ENCODE results near the gene ANKRD10. TPM values are rescaled to one million over a fixed set of nuclear protein-coding genes. Genes with fewer than 3 reads are reported as not detected.
"Not testable (repeated sequence)": the region's sequence is repeated elsewhere in the genome, so short reads cannot be mapped to it uniquely, and the experiment has no call there.

Gene ANKRD10
- total RNA-seq, 4 donors from 2014 or later = 145 to 381 (median 164) TPM

DNA sequence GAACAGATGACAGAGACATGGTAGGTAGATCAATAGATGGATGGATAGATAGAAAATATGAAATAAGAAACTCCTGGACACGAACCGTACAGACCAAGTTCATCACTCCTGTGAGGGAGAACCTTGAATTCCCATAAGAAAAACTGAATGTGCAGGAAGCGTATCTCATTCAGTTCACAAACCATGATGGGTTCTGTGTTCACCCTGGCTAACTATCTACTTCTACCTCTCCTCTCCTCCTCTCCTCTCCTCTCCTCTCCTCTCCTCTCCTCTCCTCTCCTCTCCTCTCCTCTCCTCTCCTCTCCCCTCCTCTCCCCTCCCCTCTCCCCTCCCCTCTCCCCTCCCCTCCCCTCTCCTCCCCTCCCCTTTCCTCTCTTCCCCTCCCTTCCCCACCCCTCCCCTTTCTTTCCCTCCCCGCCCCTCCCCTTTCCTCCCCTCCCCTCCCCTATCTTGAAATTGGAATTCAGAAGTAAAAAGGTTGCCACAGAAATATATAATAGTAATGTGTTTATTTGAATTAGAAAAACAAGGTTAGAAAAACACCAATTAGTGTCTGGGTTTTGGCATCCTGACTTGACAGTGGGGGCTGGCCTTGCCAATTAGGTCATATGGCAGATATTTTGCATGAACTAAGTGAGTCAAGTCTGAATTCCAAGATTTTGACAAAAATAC lies 75.9 kb downstream of the ANKRD10 start:
- DNase-seq = no peak
- in situ Hi-C loops (cut with MboI; ENCODE audit: low sequenced_read_pairs in 4 of 4) = no loop called here

GRCh38 chr13:110838116-110838515 lies 76.8 kb downstream of the ANKRD10 start:
- ATAC-seq = no peak
- intact Hi-C loops (cut with DNase I; ENCODE audit: low total_unique reads) = no loop called here
- H3K9me3 ChIP-seq = no peaks in the 10 kb centered on the region
- TF ChIP-seq, protein P1, sequence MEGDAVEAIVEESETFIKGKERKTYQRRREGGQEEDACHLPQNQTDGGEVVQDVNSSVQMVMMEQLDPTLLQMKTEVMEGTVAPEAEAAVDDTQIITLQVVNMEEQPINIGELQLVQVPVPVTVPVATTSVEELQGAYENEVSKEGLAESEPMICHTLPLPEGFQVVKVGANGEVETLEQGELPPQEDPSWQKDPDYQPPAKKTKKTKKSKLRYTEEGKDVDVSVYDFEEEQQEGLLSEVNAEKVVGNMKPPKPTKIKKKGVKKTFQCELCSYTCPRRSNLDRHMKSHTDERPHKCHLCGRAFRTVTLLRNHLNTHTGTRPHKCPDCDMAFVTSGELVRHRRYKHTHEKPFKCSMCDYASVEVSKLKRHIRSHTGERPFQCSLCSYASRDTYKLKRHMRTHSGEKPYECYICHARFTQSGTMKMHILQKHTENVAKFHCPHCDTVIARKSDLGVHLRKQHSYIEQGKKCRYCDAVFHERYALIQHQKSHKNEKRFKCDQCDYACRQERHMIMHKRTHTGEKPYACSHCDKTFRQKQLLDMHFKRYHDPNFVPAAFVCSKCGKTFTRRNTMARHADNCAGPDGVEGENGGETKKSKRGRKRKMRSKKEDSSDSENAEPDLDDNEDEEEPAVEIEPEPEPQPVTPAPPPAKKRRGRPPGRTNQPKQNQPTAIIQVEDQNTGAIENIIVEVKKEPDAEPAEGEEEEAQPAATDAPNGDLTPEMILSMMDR (IDR thresholded peaks at IDR 0.05 in 4 of 5, conservative IDR thresholded peaks at IDR 0.05 in 1 of 5) = no peak
- TF ChIP-seq POLR2A (IDR thresholded peaks at IDR 0.05) = no peak
- H3K4me3 ChIP-seq = no peak overlapping the region
- no peaks in the 10 kb centered on the region for H3K36me3 ChIP-seq
- no peaks in the 10 kb centered on the region for H3K4me1 ChIP-seq
- in situ Hi-C loops (cut with MboI; ENCODE audit: low sequenced_read_pairs in 4 of 4) = no loop called here
- H3K27me3 ChIP-seq = no peaks in the 10 kb centered on the region
- no peak overlapping the region for H3K27ac ChIP-seq
- no peak for DNase-seq

More for the DNA sequence above, 75.9 kb downstream of the ANKRD10 start:
- Histone ChIP-seq H3K27me3 (no peaks in the 10 kb centered on the region), H3K27ac (no peak overlapping the region), H3K4me1 (no peaks in the 10 kb centered on the region), H3K4me3 (no peak overlapping the region), H3K36me3 (no peaks in the 10 kb centered on the region), H3K9me3 (no peaks in the 10 kb centered on the region)
- TF ChIP-seq POLR2A (IDR thresholded peaks at IDR 0.05) = no peak
- TF ChIP-seq, protein P1 (IDR thresholded peaks at IDR 0.05 in 4 of 5, conservative IDR thresholded peaks at IDR 0.05 in 1 of 5) = no peak
- intact Hi-C loops (cut with DNase I; ENCODE audit: low total_unique reads) = no loop called here
- no peak for ATAC-seq

- H3K9me3 ChIP-seq; H3K27me3 ChIP-seq; in situ Hi-C loops (cut with MboI; ENCODE audit: low sequenced_read_pairs in 4 of 4); H3K36me3 ChIP-seq; intact Hi-C loops (cut with DNase I; ENCODE audit: low total_unique reads); DNase-seq; H3K4me3 ChIP-seq; H3K27ac ChIP-seq; ATAC-seq; H3K4me1 ChIP-seq: not testable (repeated sequence)
These were observed 77.3 kb downstream of the ANKRD10 start for GRCh38 chr13:110837397-110838061.

GRCh38 chr13:110836605-110836903 lies 78.3 kb downstream of the ANKRD10 start:
- Histone ChIP-seq H3K4me1 (no peaks in the 10 kb centered on the region), H3K36me3 (no peaks in the 10 kb centered on the region), H3K9me3 (no peaks in the 10 kb centered on the region), H3K27me3 (no peaks in the 10 kb centered on the region), H3K27ac (no peak overlapping the region), H3K4me3 (no peak overlapping the region)
- TF ChIP-seq, protein P1 (IDR thresholded peaks at IDR 0.05 in 4 of 5, conservative IDR thresholded peaks at IDR 0.05 in 1 of 5) = no peak
- no peak for TF ChIP-seq POLR2A (IDR thresholded peaks at IDR 0.05)
- intact Hi-C loops (cut with DNase I; ENCODE audit: low total_unique reads) (no loop called here), in situ Hi-C loops (cut with MboI; ENCODE audit: low sequenced_read_pairs in 4 of 4) (no loop called here)
- no peak for ATAC-seq
- DNase-seq = no peak

DNA sequence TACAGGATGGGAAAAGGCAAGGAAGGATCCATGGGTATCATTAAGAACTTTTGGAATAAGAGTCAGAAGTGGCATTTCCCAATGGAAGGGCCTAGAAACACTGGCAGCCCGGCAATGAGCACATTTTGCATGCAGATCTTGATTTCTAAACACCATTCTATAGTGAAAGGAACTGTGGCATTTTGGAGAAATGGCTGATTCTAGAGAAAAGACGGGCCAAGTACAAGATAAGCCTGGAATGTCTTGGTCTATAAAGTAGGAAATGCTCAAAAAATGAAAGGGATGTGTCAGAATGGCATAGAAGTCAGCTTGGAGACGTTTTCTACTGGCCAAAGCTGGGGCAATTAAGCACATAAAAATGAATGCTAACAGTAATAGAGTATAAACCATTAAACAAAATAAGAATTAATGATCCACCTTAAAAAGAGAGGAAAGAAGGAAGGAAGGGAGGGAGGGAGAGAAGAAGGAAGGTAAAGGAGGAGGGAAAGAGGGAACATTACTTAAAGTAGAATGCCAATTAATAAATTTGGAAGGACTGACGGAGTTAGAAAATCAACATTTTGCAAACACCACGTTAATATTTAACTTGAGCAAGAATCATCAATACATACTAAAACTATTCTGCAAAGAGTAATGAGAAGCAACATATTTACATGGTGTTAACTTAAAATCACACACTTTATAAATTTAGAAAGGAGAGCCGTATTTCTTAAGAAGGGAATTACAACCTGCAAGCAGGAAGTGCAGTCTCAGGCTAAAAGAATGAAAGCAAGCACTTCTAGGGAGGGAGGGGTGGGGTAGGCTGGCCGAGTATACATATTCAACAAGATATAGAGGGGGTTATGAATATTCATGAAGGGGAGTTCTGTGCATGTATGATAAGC lies 78.9 kb downstream of the ANKRD10 start:
- H3K36me3 ChIP-seq = no peaks in the 10 kb centered on the region
- H3K4me3 ChIP-seq = no peak overlapping the region
- ATAC-seq (no peak), DNase-seq (no peak)
- no peaks in the 10 kb centered on the region for H3K4me1 ChIP-seq
- H3K27ac ChIP-seq = no peak overlapping the region
- in situ Hi-C loops (cut with MboI; ENCODE audit: low sequenced_read_pairs in 4 of 4) (no loop called here), intact Hi-C loops (cut with DNase I; ENCODE audit: low total_unique reads) (no loop called here)
- no peaks in the 10 kb centered on the region for H3K27me3 ChIP-seq
- no peaks in the 10 kb centered on the region for H3K9me3 ChIP-seq
- no peak for TF ChIP-seq POLR2A (IDR thresholded peaks at IDR 0.05)
- TF ChIP-seq, protein P1 (IDR thresholded peaks at IDR 0.05 in 4 of 5, conservative IDR thresholded peaks at IDR 0.05 in 1 of 5) = no peak
